ENCODE data around the gene ITPKC. TPM values are rescaled to one million over a fixed set of nuclear protein-coding genes. Genes with fewer than 3 reads are reported as not detected.

The ITPKC gene
- total RNA-seq, result 15.3 and 16.4 TPM in 2 replicates

GRCh38 chr19:40716482-40717324 is at the start of gene ITPKC, which contains the start of gene COQ8B:
Gene ITPKC, plus strand, starts transcription at chr19:40717112. Its CDS starts 24 bp downstream, at chr19:40717136.
Gene COQ8B, minus strand, starts transcription at chr19:40716886. Its CDS starts 2,254 bp downstream, at chr19:40714632.

GRCh38 chr19:40690050-40690692 is 26.7 kb upstream of the ITPKC start, which contains the start of gene NUMBL:
Gene NUMBL, minus strand, starts transcription at chr19:40690651. Its CDS starts 168 bp downstream, at chr19:40690483.

GRCh38 chr19:40750058-40750873 is 33.4 kb downstream of the ITPKC start, which contains the start of gene ACTMAP:
Gene ACTMAP, minus strand, starts transcription at chr19:40750477. Its CDS starts 674 bp downstream, at chr19:40749803.

GRCh38 chr19:40750874-40751537 is 34.1 kb downstream of the ITPKC start, which contains the start of gene SNRPA:
Gene SNRPA, plus strand, starts transcription at chr19:40751203. Its CDS starts 206 bp downstream, at chr19:40751409.

GRCh38 chr19:40774916-40775631 is 58.2 kb downstream of the ITPKC start, which contains the start of gene MIA:
Gene MIA, plus strand, starts transcription at chr19:40775521. Its CDS starts 22 bp downstream, at chr19:40775543.

GRCh38 chr19:40777937-40778705 is 61.2 kb downstream of the ITPKC start, which contains the start of gene RAB4B:
Gene RAB4B, plus strand, starts transcription at chr19:40778247. Its CDS starts 129 bp downstream, at chr19:40778376.

Other genes starting within 250 kb of the ITPKC start
- gene SHKBP1, start 140.2 kb upstream of the ITPKC start, total RNA-seq, result 133 and 153 TPM in 2 replicates
- 63.8 and 66.1 TPM in 2 replicates for gene LTBP4, start 115.7 kb upstream of the ITPKC start, total RNA-seq
- gene NUMBL, start 26.5 kb upstream of the ITPKC start, total RNA-seq, result 29.3 and 34.0 TPM in 2 replicates
- 36.9 and 38.7 TPM in 2 replicates for gene COQ8B, start 226 bp upstream of the ITPKC start, total RNA-seq
- 3.9 and 4.7 TPM in 2 replicates for gene ACTMAP, start 33.4 kb downstream of the ITPKC start, total RNA-seq
- gene SNRPA, start 34.1 kb downstream of the ITPKC start, total RNA-seq, result 175 and 204 TPM in 2 replicates
- not detected in 2 replicates for gene MIA, start 58.4 kb downstream of the ITPKC start, total RNA-seq
- gene RAB4B, start 61.1 kb downstream of the ITPKC start, total RNA-seq, result 32.6 and 39.8 TPM in 2 replicates
- gene EGLN2, start 82.1 kb downstream of the ITPKC start, total RNA-seq, result 67.2 and 71.6 TPM in 2 replicates
- not detected in 2 replicates for gene CYP2A6, start 133.3 kb downstream of the ITPKC start, total RNA-seq
- not detected in 2 replicates for gene CYP2A7, start 165.1 kb downstream of the ITPKC start, total RNA-seq